ENCODE results near the gene LRRTM2.
"Not testable (repeated sequence)": the region's sequence is repeated elsewhere in the genome, so short reads cannot be mapped to it uniquely, and the experiment has no call there.

LRRTM2 gene

GRCh38 chr5:138834853-138835252, 40.3 kb downstream of the LRRTM2 start:
- DNase-seq (ENCODE audit: low spot score) = not testable (repeated sequence)

GRCh38 chr5:138833726-138834480, 41.2 kb downstream of the LRRTM2 start:
- no peak for DNase-seq (ENCODE audit: low spot score)

- no peak for DNase-seq (ENCODE audit: low spot score)
Measured at GRCh38 chr5:138833080-138833479, 42.1 kb downstream of the LRRTM2 start.

GRCh38 chr5:138832218-138832617, 42.9 kb downstream of the LRRTM2 start:
- DNase-seq (ENCODE audit: low spot score) = no peak

GRCh38 chr5:138831703-138832102, 43.4 kb downstream of the LRRTM2 start:
- no peak for DNase-seq (ENCODE audit: low spot score)

GRCh38 chr5:138829341-138829740, 45.8 kb downstream of the LRRTM2 start:
- no peak for DNase-seq (ENCODE audit: low spot score)

- DNase-seq (ENCODE audit: low spot score) = no peak
Measured at GRCh38 chr5:138828556-138828955, 46.6 kb downstream of the LRRTM2 start.

- peak; percentile 33 for DNase-seq (ENCODE audit: low spot score)
Measured at GRCh38 chr5:138824924-138825863, 49.9 kb downstream of the LRRTM2 start.

GRCh38 chr5:138824516-138824915, 50.6 kb downstream of the LRRTM2 start:
- DNase-seq (ENCODE audit: low spot score) = no peak

GRCh38 chr5:138820695-138821094, 54.4 kb downstream of the LRRTM2 start:
- DNase-seq (ENCODE audit: low spot score) = no peak

GRCh38 chr5:138819081-138819480, 56.1 kb downstream of the LRRTM2 start:
- no peak for DNase-seq (ENCODE audit: low spot score)
